ENCODE data around the gene RPTOR. TPM values are rescaled to one million over a fixed set of nuclear protein-coding genes. Genes with fewer than 3 reads are reported as not detected.

Gene RPTOR
- polyA plus RNA-seq, 1 donor (not counting 4 experiments of a cell fraction or from before 2014, with no cell fraction given): 4.0 TPM

DNA sequence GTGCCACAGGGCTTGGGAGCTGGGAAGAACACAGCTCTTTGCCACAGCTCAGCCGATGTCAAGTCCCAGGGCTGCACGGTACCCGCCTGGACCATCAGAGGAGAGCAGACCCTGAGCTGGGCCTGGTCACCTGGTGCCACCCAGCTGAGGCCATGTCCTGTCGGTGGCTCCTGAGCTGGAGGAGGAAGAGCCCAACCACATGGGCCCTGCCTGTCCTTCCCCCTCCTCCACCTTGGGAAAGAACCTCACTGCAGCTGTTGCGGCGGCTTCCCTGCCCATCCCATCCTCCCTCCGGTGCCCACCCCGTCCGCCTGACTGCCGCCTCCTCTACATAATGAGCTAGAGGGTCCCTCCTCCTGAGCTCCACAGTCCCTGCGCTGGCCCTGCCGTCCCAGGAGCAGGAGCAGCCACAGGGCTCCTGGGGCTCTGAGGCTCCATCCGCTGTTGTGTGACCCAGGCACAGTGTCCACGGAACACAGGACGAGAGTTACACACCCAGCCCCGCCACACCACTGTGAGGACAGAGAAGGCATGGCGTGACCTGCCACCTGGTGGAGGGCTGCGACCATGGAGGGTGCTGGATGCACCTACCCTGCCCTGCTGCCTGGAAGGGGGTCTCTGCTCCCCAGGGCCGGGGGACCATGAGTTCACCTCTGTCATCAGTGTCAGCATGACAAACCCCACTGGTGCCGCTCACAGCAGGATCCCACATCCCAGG, 425.6 kb downstream of the RPTOR start:
- no peaks in the 10 kb centered on the region for H3K36me3 ChIP-seq (ENCODE audit: control insufficient read depth in 2 of 2, extremely low read depth in 1 of 2, insufficient read depth in 2 of 2, low read length in 2 of 2)
- no peaks in the 10 kb centered on the region for H3K79me2 ChIP-seq (ENCODE audit: control insufficient read depth, insufficient read depth, low read length)
- H3K4me1 ChIP-seq (ENCODE audit: control insufficient read depth, extremely low read depth, insufficient read depth, low read length): no peaks in the 10 kb centered on the region
- no peak overlapping the region for H3K27ac ChIP-seq (ENCODE audit: control insufficient read depth, insufficient read depth, low read length)
- no peak overlapping the region for H3K9ac ChIP-seq (ENCODE audit: control insufficient read depth, extremely low read depth, insufficient read depth, low read length)
- DNase-seq (ENCODE audit: low read depth, low spot score) (no peak), FAIRE-seq (no peak)
- no peaks in the 10 kb centered on the region for H3K9me3 ChIP-seq (ENCODE audit: control insufficient read depth, low read depth, low read length)
- dilution Hi-C loops (cut with MboI; ENCODE audit: extremely low pct_ligation_motif_present, low sequenced_read_pairs): no loop called here
- TF ChIP-seq EZH2 (IDR thresholded peaks at IDR 0.05; ENCODE audit: low read length) (no peak), CTCF (optimal IDR thresholded peaks at IDR 0.05 in 1 of 3, IDR thresholded peaks at IDR 0.05 in 1 of 3, conservative IDR thresholded peaks at IDR 0.05 in 1 of 3; ENCODE audit: extremely low read depth in 1 of 3, insufficient read depth in 2 of 3, low read length in 3 of 3) (peak; percentile 40 to 83 (median 48))
- H3K4me2 ChIP-seq (ENCODE audit: control insufficient read depth, extremely low read depth, insufficient read depth, low read depth, low read length): no peak overlapping the region
- H2AFZ ChIP-seq (ENCODE audit: control insufficient read depth, low read length): no peak overlapping the region
- peaks cover 27% of the 10 kb centered on the region for H3K27me3 ChIP-seq (ENCODE audit: control insufficient read depth, extremely low read depth, insufficient read depth, low read length)
- H4K20me1 ChIP-seq (ENCODE audit: control insufficient read depth, extremely low read depth, insufficient read depth, low read length): no peaks in the 10 kb centered on the region
- H3K9me1 ChIP-seq (ENCODE audit: control insufficient read depth, extremely low read depth, insufficient read depth, low read length): no peaks in the 10 kb centered on the region
- H3K4me3 ChIP-seq (ENCODE audit: control insufficient read depth in 2 of 3, extremely low read depth in 1 of 3, insufficient read depth in 2 of 3, low read depth in 1 of 3, low read length in 3 of 3): no peak overlapping the region

GRCh38 chr17:80970762-80971703, 426.4 kb downstream of the RPTOR start:
- H3K9me1 ChIP-seq (ENCODE audit: control insufficient read depth, extremely low read depth, insufficient read depth, low read length): no peaks in the 10 kb centered on the region
- peak in 1 of 3 experiments; percentile 2 for TF ChIP-seq CTCF (optimal IDR thresholded peaks at IDR 0.05 in 1 of 3, IDR thresholded peaks at IDR 0.05 in 1 of 3, conservative IDR thresholded peaks at IDR 0.05 in 1 of 3; ENCODE audit: extremely low read depth in 1 of 3, insufficient read depth in 2 of 3, low read length in 3 of 3)
- no peak for TF ChIP-seq EZH2 (IDR thresholded peaks at IDR 0.05; ENCODE audit: low read length)
- no peaks in the 10 kb centered on the region for H3K36me3 ChIP-seq (ENCODE audit: control insufficient read depth in 2 of 2, extremely low read depth in 1 of 2, insufficient read depth in 2 of 2, low read length in 2 of 2)
- H3K9me3 ChIP-seq (ENCODE audit: control insufficient read depth, low read depth, low read length): no peaks in the 10 kb centered on the region
- no peak overlapping the region for H3K4me2 ChIP-seq (ENCODE audit: control insufficient read depth, extremely low read depth, insufficient read depth, low read depth, low read length)
- H3K4me1 ChIP-seq (ENCODE audit: control insufficient read depth, extremely low read depth, insufficient read depth, low read length): no peaks in the 10 kb centered on the region
- no peak for FAIRE-seq
- no peak overlapping the region for H2AFZ ChIP-seq (ENCODE audit: control insufficient read depth, low read length)
- H3K79me2 ChIP-seq (ENCODE audit: control insufficient read depth, insufficient read depth, low read length): no peaks in the 10 kb centered on the region
- H3K4me3 ChIP-seq (ENCODE audit: control insufficient read depth in 2 of 3, extremely low read depth in 1 of 3, insufficient read depth in 2 of 3, low read depth in 1 of 3, low read length in 3 of 3): no peak overlapping the region
- H3K9ac ChIP-seq (ENCODE audit: control insufficient read depth, extremely low read depth, insufficient read depth, low read length): no peak overlapping the region
- H3K27me3 ChIP-seq (ENCODE audit: control insufficient read depth, extremely low read depth, insufficient read depth, low read length): peaks cover 27% of the 10 kb centered on the region
- H4K20me1 ChIP-seq (ENCODE audit: control insufficient read depth, extremely low read depth, insufficient read depth, low read length): no peaks in the 10 kb centered on the region
- no peak overlapping the region for H3K27ac ChIP-seq (ENCODE audit: control insufficient read depth, insufficient read depth, low read length)
- no peak for DNase-seq (ENCODE audit: low read depth, low spot score)
- dilution Hi-C loops (cut with MboI; ENCODE audit: extremely low pct_ligation_motif_present, low sequenced_read_pairs): no loop called here

Data from keratinocyte (primary cell).